Tibial nerve (tissue), 4 donors: ENCODE measurements around the gene NTM. TPM values are rescaled to one million over a fixed set of nuclear protein-coding genes. Genes with fewer than 3 reads are reported as not detected.
A peak's percentile ranks its signal among the peaks of the same experiment; 100 is the strongest.

ENCODE experiments used
- DNase-seq, 2 donors: peaks; one replicate each; pipeline ENCODE4 v3.0.0-alpha.2; 2019; ENCODE audit warnings: low spot score in 2 of 2
- H3K27ac ChIP-seq, 4 donors: fragments of 200-600 bp; sonication (generic) in 3 of 4; one replicate each; pipeline ENCODE4 v1.5.1; 2017 to 2019; ENCODE audit warnings: mild to moderate bottlenecking in 1 of 4
- H3K27me3 ChIP-seq, 2 donors: fragments of 200-600 bp; sonication (generic) in 1 of 2; one replicate each; pipeline versions ENCODE4 v1.5.1 to v1.6.0; 2017 to 2019
- H3K36me3 ChIP-seq, 3 donors: fragments of 200-600 bp; sonication (generic); one replicate each; pipeline ENCODE4 v1.5.1; 2018 to 2019
- H3K4me1 ChIP-seq, 4 donors: fragments of 200-600 bp; sonication (generic) in 3 of 4; one replicate each; pipeline ENCODE4 v1.5.1; 2017 to 2019
- H3K4me3 ChIP-seq, 4 donors: fragments of 200-600 bp; sonication (generic) in 3 of 4; one replicate each; pipeline ENCODE4 v1.5.1; 2017 to 2019; ENCODE audit warnings: mild to moderate bottlenecking in 1 of 4, moderate library complexity in 1 of 4
- H3K9me3 ChIP-seq, 4 donors: fragments of 200-600 bp; sonication (generic) in 3 of 4; one replicate each; pipeline ENCODE4 v1.5.1; 2017 to 2019
- EP300 ChIP-seq, 2 donors: sonication (generic); formaldehyde crosslinking; IDR thresholded peaks; one replicate each; pipeline ENCODE4 v1.6.1; 2017; ENCODE audit warnings: antibody characterized with exemption in 2 of 2, mild to moderate bottlenecking in 1 of 2
- POLR2A ChIP-seq, 2 donors: fragments of 450-650 bp; IDR thresholded peaks; one replicate each; pipeline ENCODE4 v1.6.1; 2017; ENCODE audit warnings: antibody characterized with exemption in 2 of 2, mild to moderate bottlenecking in 2 of 2, moderate library complexity in 2 of 2
- WGBS, 2 donors: methylation state at CpG; one replicate each; pipeline ENCODE4 v1.1.5; 2018; 5-methylcytosine and 5-hydroxymethylcytosine counted together
- total RNA-seq, 4 donors: library from RNA; depleted of rRNA; stranded (reverse); fragments of >200 nt; gene quantifications; one replicate each; pipeline ENCODE4 v1.1.0, GENCODE V29; 2016
- TF ChIP-seq, protein P1 (sequence below), 5 experiments: fragments of 200-600 bp in 3 of 5; fragments of 450-650 bp in 2 of 5; sonication (generic) in 3 of 5; IDR thresholded peaks; one replicate each; pipeline ENCODE4 v1.5.1; 2016 to 2019; ENCODE audit warnings: antibody characterized with exemption in 5 of 5, mild to moderate bottlenecking in 3 of 5, moderate library complexity in 2 of 5

The NTM gene
- total RNA-seq, 4 donors from 2014 or later: 3.7 to 11.4 (median 10.8) TPM

DNA sequence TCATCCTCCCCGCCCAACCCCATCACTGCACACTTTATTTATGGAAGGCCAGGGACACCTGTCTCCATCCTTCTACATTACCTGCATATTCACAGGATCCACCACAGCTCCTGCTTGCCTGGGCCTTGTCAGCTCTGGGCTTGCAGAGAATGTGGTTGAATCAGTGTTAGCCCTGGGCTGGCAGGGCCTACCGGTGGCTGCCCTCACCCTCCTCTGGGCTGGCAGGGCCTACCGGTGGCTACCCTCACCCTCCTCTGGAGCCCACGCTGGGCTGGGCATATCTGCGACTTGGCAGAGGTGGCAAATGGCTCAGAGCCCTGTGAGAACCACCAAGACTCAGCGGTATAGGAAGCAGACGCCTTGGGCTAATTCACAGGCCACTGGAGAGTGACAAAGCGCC, 300.9 kb downstream of the NTM start:
- Histone ChIP-seq H3K27me3 (no peaks in the 10 kb centered on the region), H3K27ac (no peak overlapping the region), H3K4me1 (peaks cover 0 to 11% (median 0%) of the 10 kb centered on the region in 4 donors), H3K36me3 (no peaks in the 10 kb centered on the region), H3K4me3 (no peak overlapping the region), H3K9me3 (no peaks in the 10 kb centered on the region)
- TF ChIP-seq POLR2A (IDR thresholded peaks at IDR 0.05) (no peak), EP300 (IDR thresholded peaks at IDR 0.05) (no peak)
- TF ChIP-seq, protein P1, sequence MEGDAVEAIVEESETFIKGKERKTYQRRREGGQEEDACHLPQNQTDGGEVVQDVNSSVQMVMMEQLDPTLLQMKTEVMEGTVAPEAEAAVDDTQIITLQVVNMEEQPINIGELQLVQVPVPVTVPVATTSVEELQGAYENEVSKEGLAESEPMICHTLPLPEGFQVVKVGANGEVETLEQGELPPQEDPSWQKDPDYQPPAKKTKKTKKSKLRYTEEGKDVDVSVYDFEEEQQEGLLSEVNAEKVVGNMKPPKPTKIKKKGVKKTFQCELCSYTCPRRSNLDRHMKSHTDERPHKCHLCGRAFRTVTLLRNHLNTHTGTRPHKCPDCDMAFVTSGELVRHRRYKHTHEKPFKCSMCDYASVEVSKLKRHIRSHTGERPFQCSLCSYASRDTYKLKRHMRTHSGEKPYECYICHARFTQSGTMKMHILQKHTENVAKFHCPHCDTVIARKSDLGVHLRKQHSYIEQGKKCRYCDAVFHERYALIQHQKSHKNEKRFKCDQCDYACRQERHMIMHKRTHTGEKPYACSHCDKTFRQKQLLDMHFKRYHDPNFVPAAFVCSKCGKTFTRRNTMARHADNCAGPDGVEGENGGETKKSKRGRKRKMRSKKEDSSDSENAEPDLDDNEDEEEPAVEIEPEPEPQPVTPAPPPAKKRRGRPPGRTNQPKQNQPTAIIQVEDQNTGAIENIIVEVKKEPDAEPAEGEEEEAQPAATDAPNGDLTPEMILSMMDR (IDR thresholded peaks at IDR 0.05): no peak
- WGBS, 2 donors: 84 to 89% methylated on average over 8 of the region's 8 CpGs
- no peak for DNase-seq

DNA sequence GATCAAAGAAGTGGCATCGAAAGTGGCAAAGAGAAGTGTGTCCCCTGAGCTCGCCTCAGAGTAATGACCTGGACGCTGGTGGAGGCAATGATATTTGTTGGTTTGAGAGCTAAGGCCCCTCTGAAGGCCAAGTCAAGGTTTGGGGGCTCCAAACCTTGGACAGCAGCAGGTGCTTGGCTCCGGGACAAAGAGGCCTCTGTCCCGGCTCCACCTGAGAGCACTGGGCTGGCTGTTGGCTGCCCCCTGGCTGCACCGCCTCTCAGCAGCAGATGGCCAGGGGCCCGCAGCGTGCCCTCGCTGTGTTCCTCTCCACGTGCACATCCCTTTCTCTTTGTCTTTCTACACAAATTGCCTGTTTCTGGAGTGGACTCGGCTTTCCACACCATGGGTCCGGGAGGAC, 301.3 kb downstream of the NTM start:
- WGBS, 2 donors: 68 to 81% methylated on average over 7 to 12 of the region's 12 CpGs
- Histone ChIP-seq H3K4me3 (no peak overlapping the region), H3K4me1 (peaks cover 0 to 11% (median 0%) of the 10 kb centered on the region in 4 donors), H3K27me3 (no peaks in the 10 kb centered on the region), H3K27ac (no peak overlapping the region), H3K36me3 (no peaks in the 10 kb centered on the region), H3K9me3 (no peaks in the 10 kb centered on the region)
- no peak for TF ChIP-seq POLR2A (IDR thresholded peaks at IDR 0.05)
- no peak for TF ChIP-seq EP300 (IDR thresholded peaks at IDR 0.05)
- TF ChIP-seq, protein P1 (IDR thresholded peaks at IDR 0.05): no peak
- DNase-seq: no peak

DNA sequence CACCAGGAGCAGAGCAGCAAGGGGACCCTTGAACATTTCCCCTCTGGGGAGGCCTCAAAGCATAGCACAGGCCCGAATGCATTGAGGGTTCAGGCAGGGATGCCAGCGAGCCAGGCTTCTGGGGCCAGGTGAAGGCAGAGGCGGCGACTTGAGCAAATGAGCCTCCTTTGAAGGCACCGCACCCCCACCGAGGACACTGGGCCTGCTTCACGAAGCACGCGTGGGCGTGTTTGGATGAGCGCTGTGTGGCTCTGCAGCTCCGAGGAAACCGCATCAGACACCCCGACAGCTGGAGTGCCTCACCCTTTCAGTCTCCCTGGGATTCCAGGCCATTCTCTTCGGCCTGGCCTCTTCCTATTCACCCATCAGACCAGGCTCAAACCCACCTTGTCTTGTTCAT, 301.8 kb downstream of the NTM start:
- no peak overlapping the region for H3K27ac ChIP-seq
- H3K9me3 ChIP-seq: no peaks in the 10 kb centered on the region
- H3K36me3 ChIP-seq: no peaks in the 10 kb centered on the region
- H3K4me1 ChIP-seq: peaks cover 0 to 11% (median 0%) of the 10 kb centered on the region in 4 donors
- WGBS, 2 donors: 67 to 78% methylated on average over 14 to 15 of the region's 15 CpGs
- TF ChIP-seq EP300 (IDR thresholded peaks at IDR 0.05): no peak
- TF ChIP-seq POLR2A (IDR thresholded peaks at IDR 0.05): no peak
- TF ChIP-seq, protein P1 (IDR thresholded peaks at IDR 0.05): no peak
- no peaks in the 10 kb centered on the region for H3K27me3 ChIP-seq
- H3K4me3 ChIP-seq: no peak overlapping the region
- DNase-seq: no peak

DNA sequence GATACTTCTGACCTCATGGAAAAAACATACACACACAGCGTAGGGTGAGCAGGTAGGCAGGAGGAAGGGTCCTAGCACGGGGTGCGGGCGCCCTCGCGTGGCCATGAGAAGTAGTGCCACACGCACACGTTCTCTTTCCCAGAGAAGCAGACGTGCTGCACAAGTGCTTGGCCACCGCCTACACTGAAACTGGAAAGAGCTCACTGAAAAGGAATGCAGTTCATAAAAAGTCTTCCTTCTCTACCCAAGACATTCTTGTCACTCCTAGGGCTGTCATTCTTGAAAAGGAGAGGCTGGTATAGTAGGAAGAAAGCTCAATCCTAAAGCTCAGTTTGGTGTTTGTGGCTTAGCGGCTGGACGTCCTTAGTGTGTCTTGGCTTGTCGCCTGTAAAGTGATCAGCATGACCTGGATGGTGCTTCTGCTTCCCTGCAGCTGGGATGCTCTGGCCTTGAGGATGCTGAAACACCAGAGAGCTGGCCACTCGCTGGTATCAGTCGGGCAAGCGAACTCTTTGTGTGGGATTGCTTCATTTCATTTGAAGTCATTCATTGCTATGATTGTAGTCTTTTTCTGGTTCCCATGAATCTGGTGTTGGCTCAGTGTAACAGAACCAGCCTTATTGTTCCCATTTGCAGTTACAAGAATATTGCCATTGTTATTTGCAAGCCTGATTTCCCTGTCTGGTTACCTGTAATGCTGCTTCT, 303.8 kb downstream of the NTM start:
- Histone ChIP-seq H3K36me3 (no peaks in the 10 kb centered on the region), H3K27me3 (no peaks in the 10 kb centered on the region), H3K4me1 (peaks cover 0 to 11% (median 0%) of the 10 kb centered on the region in 4 donors), H3K4me3 (no peak overlapping the region), H3K9me3 (no peaks in the 10 kb centered on the region), H3K27ac (no peak overlapping the region)
- DNase-seq: peak; percentile 53 to 63
- TF ChIP-seq, protein P1 (IDR thresholded peaks at IDR 0.05): peak; percentile 78 to 94 (median 88)
- no peak for TF ChIP-seq EP300 (IDR thresholded peaks at IDR 0.05)
- no peak for TF ChIP-seq POLR2A (IDR thresholded peaks at IDR 0.05)
- WGBS, 2 donors: 9 to 17% methylated on average over 16 of the region's 16 CpGs

DNA sequence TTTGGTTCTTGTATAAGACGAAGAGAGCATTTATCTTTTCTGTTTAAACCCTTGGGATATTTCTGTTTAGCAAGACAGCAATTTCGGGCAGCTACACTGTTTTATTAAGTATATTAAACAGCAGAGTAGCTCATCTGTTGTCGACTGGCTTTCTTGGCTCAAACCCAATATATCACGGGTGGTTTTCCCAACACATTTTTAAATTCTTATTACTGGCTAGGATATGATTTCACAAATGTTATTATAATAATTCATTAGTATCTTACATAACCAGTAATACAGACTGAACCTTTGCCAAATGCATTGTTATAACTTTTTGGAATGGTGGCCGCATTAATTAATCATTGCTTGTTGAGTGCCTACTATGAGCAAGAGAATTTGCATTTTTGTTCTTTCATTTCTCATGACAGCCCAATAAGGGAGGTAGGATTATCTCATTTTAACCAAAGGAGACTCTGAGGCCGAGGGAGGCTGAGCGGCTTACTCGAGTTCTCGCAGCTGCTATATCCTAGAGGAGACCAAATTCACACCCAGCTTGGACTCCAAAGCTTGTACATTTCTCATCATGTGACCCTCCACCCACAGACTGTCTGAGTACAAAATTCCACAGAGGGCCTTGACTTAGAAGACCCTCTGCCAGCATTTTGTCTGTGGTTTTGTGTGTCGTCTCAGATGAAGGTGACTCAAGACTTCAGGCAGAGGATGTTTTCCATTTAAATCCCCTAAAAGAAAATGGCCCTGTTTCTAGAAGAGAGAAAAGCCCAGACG, 304.9 kb downstream of the NTM start:
- DNase-seq: no peak
- no peaks in the 10 kb centered on the region for H3K27me3 ChIP-seq
- H3K4me1 ChIP-seq: peaks cover 0 to 11% (median 0%) of the 10 kb centered on the region in 4 donors
- TF ChIP-seq EP300 (IDR thresholded peaks at IDR 0.05): no peak
- TF ChIP-seq, protein P1 (IDR thresholded peaks at IDR 0.05): no peak
- TF ChIP-seq POLR2A (IDR thresholded peaks at IDR 0.05): no peak
- WGBS, 2 donors: 66 to 70% methylated on average over 11 of the region's 11 CpGs
- H3K9me3 ChIP-seq: no peaks in the 10 kb centered on the region
- no peaks in the 10 kb centered on the region for H3K36me3 ChIP-seq
- H3K27ac ChIP-seq: no peak overlapping the region
- H3K4me3 ChIP-seq: no peak overlapping the region
